Liver (tissue), 3 donors: ENCODE results near the gene CDH23.

ENCODE experiments used
- EGR1 ChIP-seq, 2 donors: IDR thresholded peaks; 2 replicates each; pipeline ENCODE4 v1.6.1; 2016 to 2018; ENCODE audit warnings: antibody characterized with exemption in 2 of 2, low read depth in 2 of 2
- GABPA ChIP-seq, 2 donors: IDR thresholded peaks in 1 of 2; conservative IDR thresholded peaks in 1 of 2; 2 replicates each; pipeline ENCODE4 v1.6.1; 2016; ENCODE audit warnings: antibody characterized with exemption in 2 of 2, mild to moderate bottlenecking in 1 of 2, moderate library complexity in 1 of 2
- JUND ChIP-seq, 2 donors: IDR thresholded peaks; 2 replicates each; pipeline ENCODE4 v1.6.1; 2016; ENCODE audit warnings: antibody characterized with exemption in 2 of 2
- RAD21 ChIP-seq, 2 donors: IDR thresholded peaks; 2 replicates each; pipeline ENCODE4 v1.6.1; 2016; ENCODE audit warnings: antibody characterized with exemption in 2 of 2, mild to moderate bottlenecking in 2 of 2
- TAF1 ChIP-seq: conservative IDR thresholded peaks from 2 replicates; pipeline ENCODE4 v1.6.1; 2016; ENCODE audit warnings: antibody characterized with exemption, mild to moderate bottlenecking
- YY1 ChIP-seq: IDR thresholded peaks from 2 replicates; pipeline ENCODE4 v1.6.1; 2016; ENCODE audit warnings: antibody characterized with exemption, mild to moderate bottlenecking
- TF ChIP-seq, protein P1 (sequence below): fragments of 150-350 bp; IDR thresholded peaks from 2 replicates; pipeline ENCODE4 v1.5.1; 2017; ENCODE audit warnings: improper control_type of control experiment, low read depth, low read length; ENCODE audit not compliant: missing input control
- TF ChIP-seq, protein P2 (sequence below): IDR thresholded peaks from 2 replicates; pipeline ENCODE4 v1.6.1; 2016; ENCODE audit warnings: antibody characterized with exemption
- TF ChIP-seq, protein P3 (sequence below): IDR thresholded peaks from 2 replicates; pipeline ENCODE4 v1.6.1; 2016; ENCODE audit warnings: antibody characterized with exemption
- donor health status: healthy.
- donor health status: healthy.

DNA sequence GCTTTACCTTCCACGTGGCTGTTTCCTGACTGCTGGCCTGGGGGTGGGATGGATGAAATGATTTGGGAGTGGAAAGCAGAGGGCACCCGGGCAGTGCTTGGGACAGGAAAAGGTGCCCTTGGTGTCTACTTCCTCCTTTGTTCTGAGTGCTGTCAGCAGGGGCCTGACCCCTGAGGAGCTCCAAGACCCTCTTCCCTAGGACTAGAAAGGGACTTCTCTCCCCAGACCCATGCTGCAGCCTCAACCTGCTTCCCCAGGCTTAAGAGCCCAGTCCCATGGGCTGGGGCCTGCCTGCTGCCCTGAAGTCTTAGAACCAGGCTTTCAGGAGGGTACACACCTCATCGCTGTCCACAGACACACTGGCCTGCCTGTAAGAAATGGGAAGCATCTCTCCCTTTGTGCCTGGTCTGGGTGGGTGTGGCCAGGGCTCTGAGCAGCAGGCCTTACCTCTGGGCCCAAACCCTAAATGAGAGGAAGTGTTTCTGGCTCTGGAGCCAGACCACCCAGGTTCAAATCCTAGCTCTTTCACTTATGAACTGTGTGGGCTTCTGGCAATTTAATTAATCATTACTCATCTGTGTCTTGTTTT, 12.9 kb downstream of the CDH23 start:
- TF ChIP-seq, protein P1, sequence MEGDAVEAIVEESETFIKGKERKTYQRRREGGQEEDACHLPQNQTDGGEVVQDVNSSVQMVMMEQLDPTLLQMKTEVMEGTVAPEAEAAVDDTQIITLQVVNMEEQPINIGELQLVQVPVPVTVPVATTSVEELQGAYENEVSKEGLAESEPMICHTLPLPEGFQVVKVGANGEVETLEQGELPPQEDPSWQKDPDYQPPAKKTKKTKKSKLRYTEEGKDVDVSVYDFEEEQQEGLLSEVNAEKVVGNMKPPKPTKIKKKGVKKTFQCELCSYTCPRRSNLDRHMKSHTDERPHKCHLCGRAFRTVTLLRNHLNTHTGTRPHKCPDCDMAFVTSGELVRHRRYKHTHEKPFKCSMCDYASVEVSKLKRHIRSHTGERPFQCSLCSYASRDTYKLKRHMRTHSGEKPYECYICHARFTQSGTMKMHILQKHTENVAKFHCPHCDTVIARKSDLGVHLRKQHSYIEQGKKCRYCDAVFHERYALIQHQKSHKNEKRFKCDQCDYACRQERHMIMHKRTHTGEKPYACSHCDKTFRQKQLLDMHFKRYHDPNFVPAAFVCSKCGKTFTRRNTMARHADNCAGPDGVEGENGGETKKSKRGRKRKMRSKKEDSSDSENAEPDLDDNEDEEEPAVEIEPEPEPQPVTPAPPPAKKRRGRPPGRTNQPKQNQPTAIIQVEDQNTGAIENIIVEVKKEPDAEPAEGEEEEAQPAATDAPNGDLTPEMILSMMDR, result no peak
- TF ChIP-seq EGR1 (IDR thresholded peaks at IDR 0.05; ENCODE audit: low read depth in 2 of 2) (no peak), GABPA (IDR thresholded peaks at IDR 0.05 in 1 of 2, conservative IDR thresholded peaks at IDR 0.05 in 1 of 2) (no peak), TAF1 (no peak), RAD21 (IDR thresholded peaks at IDR 0.05) (no peak), YY1 (no peak), JUND (IDR thresholded peaks at IDR 0.05) (no peak)
- TF ChIP-seq, protein P2, sequence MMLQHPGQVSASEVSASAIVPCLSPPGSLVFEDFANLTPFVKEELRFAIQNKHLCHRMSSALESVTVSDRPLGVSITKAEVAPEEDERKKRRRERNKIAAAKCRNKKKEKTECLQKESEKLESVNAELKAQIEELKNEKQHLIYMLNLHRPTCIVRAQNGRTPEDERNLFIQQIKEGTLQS, result no peak
- TF ChIP-seq, protein P3, sequence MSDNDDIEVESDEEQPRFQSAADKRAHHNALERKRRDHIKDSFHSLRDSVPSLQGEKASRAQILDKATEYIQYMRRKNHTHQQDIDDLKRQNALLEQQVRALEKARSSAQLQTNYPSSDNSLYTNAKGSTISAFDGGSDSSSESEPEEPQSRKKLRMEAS, result no peak
